Measurements from ENCODE around the gene PRKX.
"Not testable (repeated sequence)": the region's sequence is repeated elsewhere in the genome, so short reads cannot be mapped to it uniquely, and the experiment has no call there.

Gene PRKX

DNA sequence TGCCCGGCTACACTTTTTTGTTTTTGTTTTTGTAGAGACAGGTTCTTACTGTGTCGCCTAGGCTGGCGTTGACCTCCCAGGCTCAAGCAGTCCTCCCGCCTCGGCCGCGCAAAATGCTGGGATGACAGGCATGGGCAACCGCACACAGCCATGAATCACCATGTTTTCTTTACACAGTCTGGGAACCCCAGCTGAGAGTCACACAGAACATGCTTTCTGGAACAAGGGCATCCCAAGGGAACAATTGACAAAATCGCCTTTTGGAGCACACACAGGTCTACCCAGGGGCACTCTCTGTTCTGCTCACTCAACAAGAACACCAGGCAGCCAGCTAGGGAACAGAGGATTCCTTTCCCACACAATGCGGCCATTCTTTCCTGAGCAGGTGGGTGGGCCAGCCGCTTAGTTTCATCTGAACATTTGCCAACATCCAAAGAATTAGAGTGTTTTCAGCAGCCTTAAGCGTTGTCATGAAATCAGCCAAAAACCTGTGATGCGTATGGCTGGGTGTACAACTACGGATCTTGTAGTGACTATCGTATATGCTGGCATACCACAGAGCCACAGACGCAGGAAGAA, 15.7 kb downstream of the PRKX start:
- no peak overlapping the region for H3K4me3 ChIP-seq (ENCODE audit: low read depth, low read length)
- peak; percentile 29 for DNase-seq (ENCODE audit: low read depth)

DNA sequence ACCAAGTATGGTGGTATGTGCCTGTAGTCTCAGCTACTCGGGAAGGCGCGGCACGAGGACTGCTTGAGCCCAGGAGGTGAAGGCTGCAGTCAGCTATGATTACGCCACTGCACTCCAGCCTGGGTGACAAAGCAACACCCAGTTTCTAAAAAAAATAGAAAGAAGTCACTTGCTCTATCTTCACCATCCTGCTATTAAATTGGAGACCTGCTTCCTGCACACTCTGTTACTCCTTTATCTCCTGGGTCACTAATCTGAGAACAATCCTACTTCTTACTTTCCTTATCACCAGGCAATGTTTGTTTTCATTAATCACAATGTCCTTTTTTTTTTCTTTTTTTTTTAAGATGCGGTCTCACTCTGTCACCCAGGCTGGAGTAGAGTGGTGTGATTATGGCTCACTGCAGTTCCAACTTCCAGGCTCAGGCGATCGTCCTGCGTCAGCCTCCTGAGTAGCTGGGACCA, 16.2 kb downstream of the PRKX start:
- TF ChIP-seq, protein P1, sequence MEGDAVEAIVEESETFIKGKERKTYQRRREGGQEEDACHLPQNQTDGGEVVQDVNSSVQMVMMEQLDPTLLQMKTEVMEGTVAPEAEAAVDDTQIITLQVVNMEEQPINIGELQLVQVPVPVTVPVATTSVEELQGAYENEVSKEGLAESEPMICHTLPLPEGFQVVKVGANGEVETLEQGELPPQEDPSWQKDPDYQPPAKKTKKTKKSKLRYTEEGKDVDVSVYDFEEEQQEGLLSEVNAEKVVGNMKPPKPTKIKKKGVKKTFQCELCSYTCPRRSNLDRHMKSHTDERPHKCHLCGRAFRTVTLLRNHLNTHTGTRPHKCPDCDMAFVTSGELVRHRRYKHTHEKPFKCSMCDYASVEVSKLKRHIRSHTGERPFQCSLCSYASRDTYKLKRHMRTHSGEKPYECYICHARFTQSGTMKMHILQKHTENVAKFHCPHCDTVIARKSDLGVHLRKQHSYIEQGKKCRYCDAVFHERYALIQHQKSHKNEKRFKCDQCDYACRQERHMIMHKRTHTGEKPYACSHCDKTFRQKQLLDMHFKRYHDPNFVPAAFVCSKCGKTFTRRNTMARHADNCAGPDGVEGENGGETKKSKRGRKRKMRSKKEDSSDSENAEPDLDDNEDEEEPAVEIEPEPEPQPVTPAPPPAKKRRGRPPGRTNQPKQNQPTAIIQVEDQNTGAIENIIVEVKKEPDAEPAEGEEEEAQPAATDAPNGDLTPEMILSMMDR (IDR thresholded peaks at IDR 0.05; ENCODE audit: insufficient read depth, low read depth, low read length, missing control alignments), result no peak
- H3K4me3 ChIP-seq (ENCODE audit: low read depth, low read length), result no peak overlapping the region
- no peak for DNase-seq (ENCODE audit: low read depth)

More for the DNA sequence above, 15.7 kb downstream of the PRKX start:
- TF ChIP-seq, protein P1 (IDR thresholded peaks at IDR 0.05; ENCODE audit: insufficient read depth, low read depth, low read length, missing control alignments), result no peak

DNA sequence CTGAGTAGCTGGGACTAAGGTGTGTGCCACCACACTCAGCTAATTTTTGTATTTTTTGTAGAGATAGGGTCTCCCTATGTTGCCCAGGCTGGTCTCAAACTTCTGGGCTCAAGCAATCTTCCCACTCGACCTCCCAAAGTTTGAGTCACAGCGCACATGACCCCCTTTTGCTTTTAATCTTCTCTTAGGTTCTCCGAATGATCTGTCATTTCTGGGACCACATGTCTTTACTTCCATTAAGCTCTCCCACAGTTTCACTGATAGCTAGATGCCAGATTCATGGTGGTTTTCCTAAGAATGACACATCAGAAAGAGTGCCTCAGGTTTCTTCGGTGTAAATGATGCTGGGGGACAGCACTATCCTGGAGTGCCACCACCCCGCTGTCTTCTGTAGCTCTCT, 17.9 kb downstream of the PRKX start:
- no peak overlapping the region for H3K4me3 ChIP-seq (ENCODE audit: low read depth, low read length)
- TF ChIP-seq, protein P1 (IDR thresholded peaks at IDR 0.05; ENCODE audit: insufficient read depth, low read depth, low read length, missing control alignments), result no peak
- DNase-seq (ENCODE audit: low read depth), result no peak

- no peak overlapping the region for H3K4me3 ChIP-seq (ENCODE audit: low read depth, low read length)
- TF ChIP-seq, protein P1 (IDR thresholded peaks at IDR 0.05; ENCODE audit: insufficient read depth, low read depth, low read length, missing control alignments), result no peak
- no peak for DNase-seq (ENCODE audit: low read depth)
These were observed 23.3 kb downstream of the PRKX start for GRCh38 chrX:3690140-3690539.

DNA sequence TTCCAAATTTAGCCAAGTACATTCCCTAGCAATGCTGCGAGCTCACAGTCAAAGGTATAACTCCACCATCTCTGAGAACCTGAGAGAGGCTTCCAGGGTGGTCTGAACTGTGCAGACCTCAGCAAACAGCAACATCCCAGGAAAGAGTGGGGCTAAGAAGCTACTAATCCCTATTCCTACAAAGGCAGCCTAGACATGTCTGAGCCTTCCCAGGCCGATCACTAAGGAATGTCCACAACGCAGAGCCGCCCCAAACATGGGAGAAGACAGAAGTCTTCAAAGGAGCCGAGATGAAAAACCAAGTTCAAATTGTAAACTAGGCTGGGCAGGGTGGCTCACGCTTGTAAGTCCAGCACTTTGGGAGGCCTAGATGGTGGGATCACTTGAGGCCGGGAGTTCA, 30.2 kb downstream of the PRKX start:
- DNase-seq (ENCODE audit: low read depth); H3K4me3 ChIP-seq (ENCODE audit: low read depth, low read length): not testable (repeated sequence)

GRCh38 chrX:3680459-3680858, 33.0 kb downstream of the PRKX start:
- TF ChIP-seq, protein P1 (IDR thresholded peaks at IDR 0.05; ENCODE audit: insufficient read depth, low read depth, low read length, missing control alignments), result no peak
- no peak for DNase-seq (ENCODE audit: low read depth)
- H3K4me3 ChIP-seq (ENCODE audit: low read depth, low read length), result no peak overlapping the region

- no peak for DNase-seq (ENCODE audit: low read depth)
- H3K4me3 ChIP-seq (ENCODE audit: low read depth, low read length), result no peak overlapping the region
- TF ChIP-seq, protein P1 (IDR thresholded peaks at IDR 0.05; ENCODE audit: insufficient read depth, low read depth, low read length, missing control alignments), result no peak
These were observed 33.8 kb downstream of the PRKX start for GRCh38 chrX:3679669-3680068.

Measured in GM12865 (cell line).